GM19043 (cell line): ENCODE data around the gene CGN.

Source experiments
- ATAC-seq: cut with Tn5 transposase; IDR thresholded peaks from one replicate; pipeline ENCODE4 v1.9.1; 2021; ENCODE audit warnings: low read depth; ENCODE audit not compliant: unreplicated experiment

CGN gene

GRCh38 chr1:151501474-151501873 lies 9.7 kb upstream of the CGN start:
- ATAC-seq, result no peak

- no peak for ATAC-seq
Observed at GRCh38 chr1:151502035-151502700, 9.0 kb upstream of the CGN start.

- no peak for ATAC-seq
Observed at GRCh38 chr1:151502859-151503780, 8.1 kb upstream of the CGN start.

GRCh38 chr1:151504252-151504651 lies 6.9 kb upstream of the CGN start:
- no peak for ATAC-seq

GRCh38 chr1:151504759-151505158 lies 6.4 kb upstream of the CGN start:
- no peak for ATAC-seq

GRCh38 chr1:151508833-151509232 lies 2.4 kb upstream of the CGN start:
- ATAC-seq, result no peak

GRCh38 chr1:151509350-151510019 lies 1.7 kb upstream of the CGN start:
- no peak for ATAC-seq

- ATAC-seq, result no peak
Observed at GRCh38 chr1:151510020-151510405, 1.2 kb upstream of the CGN start.

GRCh38 chr1:151510614-151510956 lies 602 bp upstream of the CGN start:
- no peak for ATAC-seq

- no peak for ATAC-seq
Observed at GRCh38 chr1:151511636-151512215, 539 bp downstream of the CGN start.

GRCh38 chr1:151512326-151512725 lies 1.1 kb downstream of the CGN start:
- ATAC-seq, result no peak

GRCh38 chr1:151512801-151513625 lies 1.8 kb downstream of the CGN start:
- no peak for ATAC-seq

- ATAC-seq, result no peak
Observed at GRCh38 chr1:151513626-151514121, 2.5 kb downstream of the CGN start.

GRCh38 chr1:151514366-151514765 lies 3.2 kb downstream of the CGN start:
- ATAC-seq, result no peak

- ATAC-seq, result no peak
Observed at GRCh38 chr1:151515265-151515664, 4.1 kb downstream of the CGN start.

- no peak for ATAC-seq
Observed at GRCh38 chr1:151516031-151516511, 4.9 kb downstream of the CGN start.

- no peak for ATAC-seq
Observed at GRCh38 chr1:151518431-151518830, 7.2 kb downstream of the CGN start.

GRCh38 chr1:151518936-151519335 lies 7.7 kb downstream of the CGN start:
- no peak for ATAC-seq

GRCh38 chr1:151519667-151520066 lies 8.5 kb downstream of the CGN start:
- no peak for ATAC-seq

- no peak for ATAC-seq
Observed at GRCh38 chr1:151520359-151520758, 9.2 kb downstream of the CGN start.
